GM12801 (cell line): ENCODE measurements around the gene TMPRSS6.

ENCODE experiments used
- TF ChIP-seq, protein P1 (sequence below): IDR thresholded peaks from one replicate; pipeline ENCODE4 v1.5.1; 2011; ENCODE audit warnings: control low read depth; ENCODE audit not compliant: insufficient read length; ENCODE audit errors: extremely low read depth

TMPRSS6 gene

DNA sequence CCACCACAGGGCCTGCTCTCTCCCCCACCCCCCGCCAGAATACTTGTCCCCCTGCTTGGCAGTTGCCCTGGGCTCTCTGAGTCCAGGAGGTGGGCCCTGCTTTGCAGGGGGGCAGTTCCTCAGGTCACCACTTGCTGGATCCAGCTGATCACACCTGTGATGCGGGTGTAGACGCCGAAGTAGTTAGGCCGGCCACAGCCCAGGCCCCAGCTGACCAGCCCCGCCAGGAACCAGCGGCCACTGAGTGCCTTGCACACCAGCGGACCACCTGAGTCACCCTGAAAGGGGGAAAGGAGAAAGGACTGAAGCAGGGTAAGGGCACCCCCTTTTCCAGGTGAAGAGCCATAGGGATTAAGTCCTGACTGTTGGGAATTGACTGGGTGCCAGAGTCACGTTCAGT lies 43.6 kb downstream of the TMPRSS6 start:
- TF ChIP-seq, protein P1, sequence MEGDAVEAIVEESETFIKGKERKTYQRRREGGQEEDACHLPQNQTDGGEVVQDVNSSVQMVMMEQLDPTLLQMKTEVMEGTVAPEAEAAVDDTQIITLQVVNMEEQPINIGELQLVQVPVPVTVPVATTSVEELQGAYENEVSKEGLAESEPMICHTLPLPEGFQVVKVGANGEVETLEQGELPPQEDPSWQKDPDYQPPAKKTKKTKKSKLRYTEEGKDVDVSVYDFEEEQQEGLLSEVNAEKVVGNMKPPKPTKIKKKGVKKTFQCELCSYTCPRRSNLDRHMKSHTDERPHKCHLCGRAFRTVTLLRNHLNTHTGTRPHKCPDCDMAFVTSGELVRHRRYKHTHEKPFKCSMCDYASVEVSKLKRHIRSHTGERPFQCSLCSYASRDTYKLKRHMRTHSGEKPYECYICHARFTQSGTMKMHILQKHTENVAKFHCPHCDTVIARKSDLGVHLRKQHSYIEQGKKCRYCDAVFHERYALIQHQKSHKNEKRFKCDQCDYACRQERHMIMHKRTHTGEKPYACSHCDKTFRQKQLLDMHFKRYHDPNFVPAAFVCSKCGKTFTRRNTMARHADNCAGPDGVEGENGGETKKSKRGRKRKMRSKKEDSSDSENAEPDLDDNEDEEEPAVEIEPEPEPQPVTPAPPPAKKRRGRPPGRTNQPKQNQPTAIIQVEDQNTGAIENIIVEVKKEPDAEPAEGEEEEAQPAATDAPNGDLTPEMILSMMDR: no peak

DNA sequence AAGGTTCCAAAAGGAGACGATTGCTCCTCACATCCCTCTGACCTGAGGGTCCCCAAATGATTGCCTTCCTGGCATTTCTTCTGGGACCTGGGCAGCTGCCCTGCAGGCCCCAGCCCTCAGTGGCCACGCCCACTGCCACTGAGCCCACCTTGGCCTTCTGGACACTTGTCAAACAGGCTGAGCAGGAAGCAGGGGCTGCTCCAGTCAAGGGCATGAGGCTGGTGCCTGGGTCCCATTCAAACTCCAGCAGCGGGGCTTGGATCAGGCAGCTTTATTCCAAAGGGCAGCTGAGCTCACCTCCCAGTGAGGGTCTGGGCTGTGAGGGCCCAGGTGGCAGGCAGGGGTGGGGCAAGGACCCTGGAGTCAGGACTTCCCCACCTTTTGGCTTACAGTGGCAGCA lies 44.3 kb downstream of the TMPRSS6 start:
- TF ChIP-seq, protein P1: no peak

DNA sequence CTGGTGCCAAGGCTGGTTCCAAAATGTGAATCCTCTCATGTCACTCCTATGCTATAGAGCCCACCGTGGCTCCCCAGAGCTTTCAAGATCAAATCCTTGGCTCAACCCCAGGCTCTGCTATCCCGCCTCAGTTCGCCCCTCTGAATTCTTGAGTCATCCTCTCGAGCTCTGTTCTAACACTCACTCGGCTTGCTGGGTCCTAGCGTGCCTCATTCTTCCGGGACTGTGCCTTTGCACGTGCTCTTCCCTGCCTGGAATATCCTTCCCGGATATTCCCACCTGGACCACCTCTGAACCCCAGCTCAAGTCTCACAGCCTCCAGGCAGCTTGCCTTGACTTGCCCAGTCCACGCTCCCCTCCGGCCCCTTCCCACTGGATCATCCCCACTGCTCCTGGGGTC lies 45.0 kb downstream of the TMPRSS6 start:
- TF ChIP-seq, protein P1: no peak

DNA sequence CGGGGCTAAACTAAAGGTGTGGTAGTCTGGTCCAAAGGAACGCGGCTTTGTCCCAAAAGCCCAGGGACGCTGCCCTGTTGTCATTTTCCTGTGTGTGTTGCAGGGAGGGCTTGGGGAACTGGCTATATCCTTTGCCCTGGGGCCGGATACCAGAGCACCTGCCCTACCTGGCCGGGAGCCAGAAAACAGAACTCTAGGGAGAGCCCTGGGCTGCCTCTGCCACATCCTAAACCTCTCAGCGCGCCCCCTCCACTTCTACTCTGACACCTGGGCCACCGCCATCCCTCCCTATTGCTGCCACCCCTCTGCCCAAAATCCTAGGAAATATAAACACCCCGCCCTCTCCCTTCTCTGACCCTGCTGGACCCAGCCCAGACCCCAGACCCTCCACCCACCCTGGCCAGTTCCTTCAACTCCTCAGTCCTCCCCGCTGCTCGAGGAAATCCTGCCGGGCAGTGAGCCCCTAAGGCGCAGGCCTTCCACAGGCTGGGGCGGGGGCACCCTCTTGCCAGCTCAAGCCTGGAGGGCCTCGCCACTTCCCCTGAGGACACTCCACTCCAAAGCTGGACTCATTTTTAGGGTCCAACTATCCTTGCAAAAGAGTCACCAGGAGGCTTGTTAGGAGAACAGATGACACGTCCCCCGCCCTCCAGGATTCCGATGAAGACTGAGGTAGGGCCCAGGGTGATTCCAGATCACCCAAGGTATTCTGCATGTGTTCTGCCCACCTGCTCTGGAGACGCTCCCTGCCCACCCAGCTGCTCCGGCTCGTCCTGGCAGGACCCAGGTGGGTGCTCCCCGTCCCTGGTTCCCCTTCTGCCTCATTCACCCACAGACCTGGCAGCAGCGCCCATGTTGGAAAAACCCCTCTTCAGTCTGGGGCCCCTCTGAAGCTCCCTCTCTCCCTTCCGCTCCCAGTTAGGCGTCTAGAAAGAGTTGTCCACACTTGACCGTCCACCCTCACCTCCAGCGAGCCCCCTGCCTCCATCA lies 45.8 kb downstream of the TMPRSS6 start:
- TF ChIP-seq, protein P1: no peak

DNA sequence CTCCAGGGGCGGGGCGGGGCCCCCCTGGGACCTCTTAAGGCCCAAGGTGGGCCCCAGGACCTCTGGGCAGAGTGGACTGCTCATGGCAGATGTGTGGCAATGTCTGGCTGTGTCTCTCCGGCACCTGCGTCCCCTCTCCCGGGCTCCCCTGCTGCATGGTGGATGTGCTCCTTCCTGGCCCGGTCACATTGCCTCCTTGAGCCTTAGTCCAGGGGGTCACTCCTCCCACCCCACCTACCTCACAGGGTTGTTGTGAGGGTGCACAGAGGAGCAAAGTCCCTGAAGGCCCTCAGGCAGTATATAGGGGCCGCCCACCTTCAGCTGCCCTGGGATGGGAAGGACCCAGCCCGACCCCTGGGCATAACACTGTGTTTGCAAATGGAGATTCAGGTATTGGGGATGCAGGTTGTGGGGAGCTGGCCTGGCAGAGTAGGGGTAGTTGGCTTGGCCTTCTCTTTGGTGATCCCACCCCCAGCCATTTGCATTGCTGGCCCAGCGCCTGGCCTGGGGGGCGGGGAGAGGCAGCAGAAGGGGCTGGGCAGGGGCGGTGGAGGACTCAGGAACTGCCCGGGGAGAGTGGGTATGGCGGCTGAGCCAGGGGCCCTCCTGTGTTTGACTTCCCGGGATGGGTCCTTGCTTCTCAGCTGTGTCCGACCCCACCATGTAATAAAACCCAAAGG lies 46.7 kb downstream of the TMPRSS6 start:
- TF ChIP-seq, protein P1: no peak

DNA sequence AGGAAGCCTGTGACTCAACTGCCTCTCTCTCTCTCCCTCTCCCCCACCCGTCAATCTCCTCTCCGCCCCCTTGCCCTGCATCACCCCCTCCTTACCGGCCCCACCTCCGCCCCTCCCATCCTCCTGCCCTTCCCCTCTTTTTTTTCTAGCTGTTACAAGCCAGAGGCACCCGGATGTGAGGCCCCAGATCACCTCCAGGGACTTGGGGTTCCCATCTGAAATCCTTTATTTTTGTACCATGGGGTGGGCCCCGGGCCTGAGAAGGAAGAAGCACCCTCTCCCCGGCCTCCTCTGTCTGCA lies 47.2 kb downstream of the TMPRSS6 start:
- TF ChIP-seq, protein P1: no peak

DNA sequence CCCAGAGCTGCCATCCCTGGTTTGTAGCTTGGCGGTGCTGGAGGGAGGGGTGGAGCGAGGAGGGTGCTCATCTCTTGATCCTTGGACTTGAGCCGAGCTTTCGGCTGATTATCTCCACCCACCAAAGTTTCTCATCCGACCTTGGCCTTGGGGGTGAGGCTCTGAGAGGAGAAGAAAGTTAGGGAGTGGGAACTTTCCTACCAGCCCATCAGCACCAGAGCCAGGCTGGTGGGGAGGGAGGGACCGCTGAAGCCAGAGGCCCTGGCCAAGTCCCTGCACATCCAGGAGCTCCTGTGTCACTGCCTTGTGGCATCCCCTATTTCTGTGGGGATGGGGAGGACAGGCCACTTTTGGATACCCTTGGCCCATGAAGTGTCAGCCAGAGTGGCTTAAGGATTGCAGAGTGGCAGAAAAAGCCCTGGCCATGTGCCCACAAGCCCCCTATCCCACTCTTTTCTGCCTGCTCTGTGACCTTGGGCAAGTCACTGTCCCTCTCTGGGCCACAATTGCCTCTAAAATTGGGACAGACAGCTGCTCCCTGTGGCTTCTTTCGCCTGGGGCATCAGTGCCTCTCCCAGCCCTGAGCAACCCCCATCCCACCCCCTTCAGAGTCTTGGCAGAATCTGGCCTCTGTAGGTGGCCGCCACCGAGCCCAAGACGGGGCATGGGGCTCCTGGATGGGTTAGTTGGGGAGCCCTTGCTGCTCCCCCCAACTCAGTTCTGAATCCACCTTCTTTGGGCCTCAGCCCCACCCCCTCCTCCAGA lies 47.7 kb downstream of the TMPRSS6 start:
- TF ChIP-seq, protein P1: no peak
